Anterior cingulate cortex (tissue), 58 donors: ENCODE measurements around the gene SLC22A14.
"Not testable (repeated sequence)": the region's sequence is repeated elsewhere in the genome, so short reads cannot be mapped to it uniquely, and the experiment has no call there.

ENCODE experiments used
- DNase-seq, 58 donors: peaks; one replicate each; lab custom pipeline; 2025; lab: John Stamatoyannopoulos, UW

Gene SLC22A14, protein sequence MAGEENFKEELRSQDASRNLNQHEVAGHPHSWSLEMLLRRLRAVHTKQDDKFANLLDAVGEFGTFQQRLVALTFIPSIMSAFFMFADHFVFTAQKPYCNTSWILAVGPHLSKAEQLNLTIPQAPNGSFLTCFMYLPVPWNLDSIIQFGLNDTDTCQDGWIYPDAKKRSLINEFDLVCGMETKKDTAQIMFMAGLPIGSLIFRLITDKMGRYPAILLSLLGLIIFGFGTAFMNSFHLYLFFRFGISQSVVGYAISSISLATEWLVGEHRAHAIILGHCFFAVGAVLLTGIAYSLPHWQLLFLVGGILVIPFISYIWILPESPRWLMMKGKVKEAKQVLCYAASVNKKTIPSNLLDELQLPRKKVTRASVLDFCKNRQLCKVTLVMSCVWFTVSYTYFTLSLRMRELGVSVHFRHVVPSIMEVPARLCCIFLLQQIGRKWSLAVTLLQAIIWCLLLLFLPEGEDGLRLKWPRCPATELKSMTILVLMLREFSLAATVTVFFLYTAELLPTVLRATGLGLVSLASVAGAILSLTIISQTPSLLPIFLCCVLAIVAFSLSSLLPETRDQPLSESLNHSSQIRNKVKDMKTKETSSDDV

DNA sequence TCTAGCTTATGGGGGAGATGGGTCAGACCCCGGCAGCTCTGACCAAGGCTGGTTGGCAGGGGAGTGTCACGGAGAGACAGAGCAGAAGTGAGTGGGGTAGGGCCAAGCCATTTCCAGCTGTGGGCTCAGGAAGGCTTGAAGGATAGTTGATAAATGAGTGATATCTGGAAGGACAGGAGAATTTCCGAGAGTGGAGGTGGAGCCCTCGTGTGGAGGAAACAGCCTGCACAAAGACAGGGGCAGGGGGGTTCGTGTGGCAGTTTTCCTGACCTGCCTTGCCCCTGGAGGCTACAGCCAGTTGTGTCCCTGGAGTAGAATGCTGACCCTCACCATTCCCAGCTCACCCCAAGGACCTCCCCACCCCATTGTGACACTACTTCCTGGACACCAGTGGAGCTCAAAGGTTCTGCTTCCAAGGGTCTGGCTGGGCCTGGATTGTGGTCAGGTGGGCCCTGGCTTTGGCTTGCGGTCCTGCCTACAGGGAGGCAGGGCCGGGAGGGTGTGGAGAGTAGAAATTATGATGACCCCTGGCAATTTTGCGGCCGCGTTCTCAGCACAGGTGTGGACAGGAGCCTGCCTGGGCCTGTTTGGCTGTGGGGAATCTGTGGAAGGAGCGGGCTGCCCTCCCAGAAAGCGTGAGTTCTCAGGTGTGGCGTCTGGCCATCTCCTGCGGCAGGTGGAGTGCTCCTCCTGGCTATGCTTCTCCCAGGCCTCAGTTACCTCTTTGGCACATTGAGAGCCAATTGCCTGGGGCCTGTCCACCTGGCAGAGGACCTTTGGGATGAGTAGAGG is at the start of gene SLC22A14:
Gene SLC22A14, plus strand, starts transcription at position 400 of the 792 bp plus-strand sequence. CDS start 23,733 bp downstream, outside the sequence.
- DNase-seq = no peak

DNA sequence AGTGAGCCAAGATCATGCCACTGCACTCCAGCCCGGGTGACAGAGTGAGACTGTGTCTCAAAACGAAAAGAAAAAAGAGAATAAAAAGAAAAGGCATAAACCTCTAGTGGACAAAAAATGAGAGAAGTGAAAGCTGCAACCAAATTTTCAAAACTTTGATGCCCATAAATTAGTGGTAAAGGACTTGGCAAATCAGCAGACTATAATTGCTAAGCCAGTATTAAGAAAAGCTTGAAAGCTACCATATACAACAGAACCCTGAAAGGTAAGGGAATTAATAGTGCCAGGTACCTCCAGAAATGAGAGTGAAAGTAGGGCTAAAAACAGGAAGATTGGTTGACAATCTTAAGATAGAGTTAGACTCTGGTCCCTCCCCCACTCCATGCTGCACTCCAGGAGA is 49.4 kb upstream of the SLC22A14 start:
- no peak for DNase-seq

DNA sequence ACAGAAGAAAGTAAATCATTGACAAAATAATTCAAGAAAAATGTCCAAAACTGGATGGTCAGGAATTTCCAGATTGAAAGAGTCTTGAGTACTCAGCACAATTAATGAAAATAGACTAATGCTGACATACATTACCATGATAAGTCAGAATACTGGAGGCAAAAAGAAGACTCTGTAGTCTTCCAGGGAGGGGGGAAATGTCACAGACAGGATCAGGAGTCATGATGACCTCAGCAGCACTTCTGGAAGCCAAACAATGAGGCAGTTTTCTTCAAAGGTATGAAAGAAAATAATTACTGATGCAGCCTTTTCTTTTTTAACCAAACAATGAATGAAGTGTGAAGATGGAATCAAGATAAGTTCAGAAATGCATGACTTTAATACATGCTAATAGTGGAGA is 46.6 kb upstream of the SLC22A14 start:
- no peak for DNase-seq

DNA sequence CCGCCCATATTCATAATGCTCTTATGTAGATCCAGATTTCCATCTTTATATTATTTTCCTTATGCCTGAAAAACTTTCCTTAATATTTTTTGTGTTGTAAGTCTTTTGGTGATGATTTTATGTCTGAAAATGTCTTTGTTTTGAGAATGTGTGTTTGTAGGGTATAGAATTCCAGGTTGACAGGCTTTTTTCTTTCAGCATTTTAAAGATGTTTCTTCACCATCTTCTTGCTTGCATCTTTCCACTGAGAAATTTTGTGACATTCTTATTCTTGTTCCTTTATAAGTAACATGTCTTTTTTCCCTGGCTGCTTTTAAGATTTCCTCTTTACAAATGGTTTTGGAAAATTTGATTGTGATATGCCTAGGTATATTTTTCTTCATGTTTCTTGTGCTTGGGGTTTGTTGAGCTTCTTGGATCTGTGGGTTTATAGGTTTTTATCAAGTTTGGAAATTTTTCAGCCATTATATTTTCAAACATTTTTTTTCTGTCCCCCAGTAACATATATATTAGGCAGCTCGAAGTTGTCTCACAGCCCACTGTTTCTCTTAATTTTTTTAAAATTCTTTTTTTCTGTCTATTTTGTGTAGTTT is 43.6 kb upstream of the SLC22A14 start:
- DNase-seq = no peak

DNA sequence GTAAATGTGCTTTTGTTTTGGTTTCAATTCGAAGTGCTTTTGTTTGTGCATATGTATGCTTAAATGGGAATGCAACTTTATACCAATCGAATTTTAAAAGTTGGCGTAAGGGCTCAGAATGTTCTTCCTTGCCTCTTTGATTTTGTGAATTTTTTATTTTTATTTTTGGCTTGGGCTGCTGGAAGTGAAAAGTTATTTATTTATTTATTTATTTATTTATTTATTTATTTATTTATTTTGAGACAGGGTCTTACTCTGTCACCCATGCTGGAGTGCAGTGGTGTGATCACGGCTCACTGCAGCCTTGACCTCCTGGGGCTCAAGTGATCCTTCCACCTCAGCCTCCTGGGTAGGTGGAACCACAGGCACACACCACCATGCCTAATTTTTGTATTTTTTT is 39.3 kb upstream of the SLC22A14 start:
- DNase-seq = not testable (repeated sequence)

DNA sequence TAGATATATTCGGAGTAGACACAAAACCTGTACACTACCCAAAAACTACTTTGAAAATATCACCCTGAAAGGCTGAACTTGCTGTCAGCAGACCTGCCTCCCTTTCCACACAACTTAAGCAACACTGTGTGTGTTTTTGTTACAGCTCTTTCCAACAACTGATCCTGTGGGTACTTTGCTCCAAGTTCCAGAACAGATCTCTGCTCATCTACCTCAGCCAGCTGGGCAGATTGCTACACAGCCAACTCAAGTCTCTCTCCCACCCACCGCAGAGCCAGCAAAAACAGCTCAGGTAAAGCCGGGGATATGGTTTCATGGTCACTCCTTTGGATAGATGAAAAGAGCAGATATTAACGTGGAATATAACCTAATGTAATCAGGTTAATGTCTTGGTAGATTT is 36.2 kb upstream of the SLC22A14 start:
- no peak for DNase-seq

DNA sequence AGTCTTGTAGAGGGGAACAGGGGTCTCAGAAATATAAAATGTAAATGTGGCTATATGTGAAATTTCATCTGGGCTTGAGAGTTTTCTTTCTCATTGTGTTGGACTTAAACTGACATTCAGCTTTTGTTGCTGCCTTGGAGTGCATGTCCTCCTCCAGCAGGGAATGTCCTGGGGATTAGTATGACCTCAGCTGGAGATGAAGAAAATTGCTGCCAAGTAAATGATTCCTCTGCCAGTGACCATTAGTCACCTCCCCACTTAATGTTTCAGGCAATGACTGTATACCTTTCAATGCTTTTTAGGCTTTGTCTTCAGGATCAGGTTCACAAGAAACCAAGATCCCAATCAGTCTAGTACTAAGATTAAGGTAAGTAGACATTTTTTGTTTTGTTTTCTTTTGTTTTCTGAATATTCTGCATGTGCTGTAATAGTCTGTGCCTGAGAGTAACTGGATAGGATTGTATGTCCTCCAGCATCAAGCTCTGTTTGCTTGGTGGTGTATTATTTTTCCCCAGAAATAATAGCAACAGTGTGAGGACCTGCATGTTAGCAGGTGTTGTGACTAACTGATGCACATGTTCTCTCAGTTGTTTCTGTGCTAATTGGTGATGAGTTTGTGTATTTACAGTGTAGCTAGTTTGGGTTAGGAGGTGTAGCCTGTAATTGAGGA is 34.6 kb upstream of the SLC22A14 start:
- no peak for DNase-seq

DNA sequence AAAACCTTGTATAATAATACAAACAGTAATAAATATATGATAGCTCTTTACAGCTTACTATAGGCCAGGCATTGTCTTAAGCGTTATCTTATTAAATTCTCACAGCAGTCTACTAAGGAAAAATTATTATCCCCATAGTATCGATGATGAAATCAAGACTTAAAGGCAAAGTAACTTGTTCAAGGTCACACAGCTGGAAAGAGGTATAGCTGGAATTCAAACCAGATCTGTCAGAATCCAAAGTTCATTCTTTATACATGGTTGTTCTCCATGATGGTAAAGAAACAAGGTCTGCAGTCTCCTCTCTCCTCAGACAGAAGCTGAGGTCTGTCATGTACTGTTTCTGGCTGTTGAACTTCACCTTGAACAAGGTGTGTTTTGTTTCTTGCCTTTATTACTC is 31.9 kb upstream of the SLC22A14 start:
- no peak for DNase-seq

DNA sequence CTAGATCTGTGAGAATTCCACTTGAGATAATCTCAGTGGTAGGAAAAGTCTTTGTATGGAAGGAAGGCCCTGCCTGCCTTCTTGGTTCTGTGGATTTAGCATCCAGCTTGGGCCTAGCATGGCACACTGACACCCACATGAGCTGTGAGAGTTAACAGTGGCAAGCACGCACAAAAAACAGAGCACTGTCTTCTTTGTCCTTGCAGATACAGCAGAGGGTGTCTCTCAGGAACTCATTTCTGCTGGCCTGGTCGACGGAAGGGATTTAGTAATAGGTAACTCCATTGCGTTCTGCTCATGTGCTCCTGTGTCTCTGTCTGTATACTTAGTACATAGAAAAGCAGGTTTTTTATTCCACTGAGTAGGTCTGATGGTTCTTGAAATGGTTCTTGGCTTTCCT is 30.9 kb upstream of the SLC22A14 start:
- DNase-seq = no peak

DNA sequence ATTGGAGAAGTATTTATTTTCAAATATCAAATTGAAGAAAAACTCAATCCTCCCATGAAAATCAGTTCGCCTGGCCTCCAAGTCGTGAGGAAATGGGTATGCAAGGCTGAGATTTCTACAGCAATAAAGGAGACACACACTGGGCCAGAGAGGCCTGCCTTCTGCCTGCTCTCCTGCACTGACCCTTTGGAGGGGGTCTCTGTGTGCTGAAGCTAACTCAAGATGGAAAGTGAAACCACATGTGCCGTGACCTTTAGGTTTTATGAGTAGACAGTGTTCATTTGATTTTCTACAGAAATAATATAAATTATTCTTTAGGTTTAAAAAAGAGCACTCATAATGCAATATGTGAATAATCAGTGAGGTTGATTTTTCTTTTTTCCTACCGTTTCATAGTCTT is 28.4 kb upstream of the SLC22A14 start:
- DNase-seq = no peak

DNA sequence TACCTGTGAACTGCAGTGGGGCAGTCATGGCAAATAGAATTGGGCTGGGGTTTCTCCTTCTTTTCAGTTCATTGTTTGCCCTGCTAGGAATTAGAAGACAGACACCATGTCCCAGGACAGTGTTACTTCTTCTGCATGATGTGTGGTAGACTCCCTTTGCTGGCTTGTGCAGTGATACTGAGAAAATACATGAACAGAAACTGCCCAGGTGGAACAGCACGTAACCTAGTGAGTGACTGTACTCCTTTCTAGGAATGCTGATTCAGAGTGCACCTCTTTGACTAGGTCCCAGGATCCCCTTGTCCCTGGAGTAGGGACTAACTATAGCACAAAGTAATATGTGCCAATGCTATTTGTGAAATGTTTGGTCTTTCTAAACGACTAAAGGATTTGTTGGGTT is 27.2 kb upstream of the SLC22A14 start:
- DNase-seq = no peak

DNA sequence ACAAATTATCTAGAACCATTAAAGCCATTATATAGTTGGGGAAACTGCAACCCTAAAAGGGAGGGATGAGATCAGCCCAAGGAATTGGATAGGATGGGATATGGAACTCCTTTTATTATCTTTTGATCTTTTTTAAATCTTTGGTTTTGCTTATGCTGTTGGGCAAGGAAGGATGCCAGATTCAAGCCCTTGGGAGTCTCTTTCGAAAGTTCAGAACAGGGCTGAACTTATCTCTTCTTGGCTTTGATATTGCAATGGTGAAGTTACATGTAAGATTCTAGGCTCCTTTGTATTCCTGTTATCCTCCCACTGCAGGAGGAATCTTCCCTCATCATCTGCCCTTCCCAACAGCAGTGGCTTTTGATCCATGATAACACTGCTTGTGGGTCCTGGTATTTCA is 26.5 kb upstream of the SLC22A14 start:
- DNase-seq = no peak

DNA sequence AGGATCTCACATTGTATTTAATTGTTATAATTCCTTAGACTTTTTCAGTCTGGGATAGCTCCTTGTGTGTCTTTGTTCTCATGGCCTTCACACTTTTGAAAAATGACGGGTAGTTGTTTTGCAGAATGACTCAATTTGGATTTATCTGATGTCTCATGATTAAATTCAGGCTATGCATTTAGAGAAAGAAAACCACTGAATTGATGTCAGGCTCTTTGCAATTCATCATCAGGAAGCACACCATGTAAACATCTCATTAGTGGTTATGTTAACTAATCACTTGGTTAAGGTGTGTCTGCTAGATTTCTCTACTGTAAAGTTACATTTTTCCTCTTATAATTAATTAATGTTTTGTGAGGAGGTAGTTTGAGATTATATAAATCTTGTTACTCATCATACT is 24.5 kb upstream of the SLC22A14 start:
- DNase-seq = no peak

DNA sequence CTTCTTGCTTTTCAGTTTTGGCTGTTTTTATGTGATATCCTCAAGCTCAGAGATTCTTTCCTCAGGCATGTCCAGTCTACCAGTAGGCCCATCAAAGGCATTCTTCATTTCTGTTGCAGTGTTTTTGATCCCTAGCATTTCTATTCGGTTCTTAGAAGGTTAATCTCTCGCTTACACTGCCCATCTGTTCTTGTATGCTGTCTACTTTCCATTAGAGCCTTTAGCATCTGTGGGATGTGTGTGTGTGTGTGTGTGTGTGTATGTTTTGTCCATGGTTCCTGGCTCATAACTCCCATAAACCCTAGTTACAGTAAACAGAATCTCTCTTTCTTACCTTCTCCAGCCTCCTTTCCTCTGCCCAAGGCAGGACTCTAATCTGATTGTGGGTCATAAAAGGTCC is 21.6 kb upstream of the SLC22A14 start:
- no peak for DNase-seq

DNA sequence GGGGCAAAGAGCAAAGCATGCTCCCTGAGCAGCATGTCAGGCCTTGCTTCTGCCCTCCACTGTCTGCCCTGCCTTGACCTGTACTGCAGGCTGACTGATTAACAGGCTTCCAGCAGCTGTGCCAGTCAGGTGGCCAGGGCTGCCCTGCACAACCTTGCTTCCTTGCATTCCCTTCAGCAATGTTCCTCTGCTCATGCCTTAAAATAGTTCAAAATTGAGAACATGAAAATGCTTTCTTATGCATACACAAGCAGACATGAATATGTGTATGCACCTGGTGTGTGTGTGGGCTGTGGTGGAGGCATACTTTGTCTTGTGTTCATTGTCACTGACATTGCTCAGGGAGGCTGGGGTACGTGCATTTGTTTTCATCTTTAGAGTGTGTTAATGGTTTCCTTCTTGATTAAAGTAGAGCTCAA is 17.7 kb upstream of the SLC22A14 start:
- no peak for DNase-seq

DNA sequence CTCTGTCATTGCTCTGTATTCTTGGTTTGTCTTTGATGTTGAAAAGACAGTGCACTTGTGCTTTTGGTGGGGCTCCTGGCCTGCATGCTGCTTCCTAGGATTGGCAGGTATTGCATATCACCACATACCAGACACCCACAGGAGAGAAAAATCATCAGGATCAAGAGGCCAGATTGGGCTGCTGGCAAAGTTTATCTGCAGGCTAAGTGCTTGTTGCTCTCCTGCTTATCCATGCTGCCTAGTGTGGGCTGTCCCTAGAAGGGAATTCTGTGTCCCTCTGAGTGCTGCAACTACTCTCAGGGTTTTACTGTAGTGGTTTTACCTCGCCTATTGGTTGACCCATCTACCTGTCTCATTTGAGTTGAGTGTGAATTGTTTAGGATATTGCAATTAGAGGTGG is 17.3 kb upstream of the SLC22A14 start:
- no peak for DNase-seq

DNA sequence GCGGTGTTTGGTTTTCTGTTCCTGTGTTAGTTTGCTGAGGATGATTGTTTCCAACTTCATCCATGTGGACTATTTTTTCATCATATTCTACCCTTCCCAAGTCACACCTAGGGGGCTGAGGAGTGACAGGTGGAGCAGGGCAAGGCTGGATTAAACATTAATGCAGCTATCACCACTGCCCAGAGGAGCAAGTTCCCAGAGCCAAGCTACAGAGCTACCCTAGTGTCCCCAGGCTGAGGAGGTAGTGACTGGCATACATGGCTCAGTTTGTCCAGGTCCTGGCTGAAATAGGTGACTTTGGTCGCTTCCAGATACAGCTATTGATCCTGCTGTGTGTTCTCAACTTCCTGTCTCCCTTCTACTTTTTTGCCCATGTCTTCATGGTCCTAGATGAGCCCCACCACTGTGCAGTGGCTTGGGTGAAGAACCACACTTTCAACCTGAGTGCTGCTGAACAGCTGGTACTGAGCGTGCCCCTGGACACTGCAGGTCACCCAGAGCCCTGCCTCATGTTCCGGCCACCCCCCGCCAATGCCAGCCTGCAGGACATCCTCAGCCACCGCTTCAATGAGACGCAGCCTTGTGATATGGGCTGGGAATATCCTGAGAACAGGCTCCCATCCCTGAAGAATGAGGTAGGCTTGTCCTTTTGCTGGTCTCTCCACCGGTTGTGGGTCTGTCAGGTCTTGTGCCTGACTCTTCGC is 16.3 kb upstream of the SLC22A14 start, which contains the start of gene SLC22A13:
Gene SLC22A13, plus strand, starts transcription at position 209 of the 704 bp plus-strand sequence. Its CDS starts 49 bp downstream, at position 258.
- no peak for DNase-seq

DNA sequence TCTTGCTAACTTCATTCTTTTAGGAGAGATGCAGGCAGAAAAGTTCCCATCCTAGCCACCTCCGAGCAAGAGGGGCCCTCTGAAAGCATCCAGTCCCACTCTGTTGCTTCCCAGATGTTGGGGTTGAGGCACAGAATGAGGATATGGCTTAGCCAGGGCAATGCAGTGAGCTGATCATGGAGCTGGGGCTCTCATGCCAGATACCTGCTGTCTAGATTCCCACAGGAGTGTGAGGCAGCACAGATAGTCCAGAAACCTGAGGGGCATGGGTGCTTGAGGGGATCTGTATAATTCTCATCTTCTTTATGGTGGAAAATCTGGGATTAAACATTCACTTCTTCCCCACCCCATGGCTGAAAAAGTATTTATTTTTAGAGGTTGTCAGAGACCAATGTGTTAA is 15.3 kb upstream of the SLC22A14 start:
- no peak for DNase-seq

DNA sequence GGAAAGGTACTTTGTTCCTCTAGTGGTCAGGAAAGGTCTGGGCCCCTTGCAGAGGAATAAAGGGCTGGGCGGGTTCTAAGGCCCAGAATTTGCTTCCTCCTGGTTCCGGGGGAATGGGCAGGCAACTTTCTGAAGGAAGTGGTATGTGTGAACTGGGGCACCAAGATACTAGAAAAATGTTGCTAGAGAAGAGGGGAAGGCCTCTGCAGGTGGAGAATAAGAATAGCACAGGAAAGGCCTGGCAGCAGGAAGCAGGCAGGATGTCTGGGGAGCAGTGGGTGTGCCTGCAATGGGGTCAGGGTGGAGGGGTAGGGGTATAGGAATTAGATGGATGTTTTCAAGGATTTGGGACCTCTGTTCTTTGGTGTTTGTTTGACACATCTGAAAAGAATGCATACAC is 14.4 kb upstream of the SLC22A14 start:
- no peak for DNase-seq

DNA sequence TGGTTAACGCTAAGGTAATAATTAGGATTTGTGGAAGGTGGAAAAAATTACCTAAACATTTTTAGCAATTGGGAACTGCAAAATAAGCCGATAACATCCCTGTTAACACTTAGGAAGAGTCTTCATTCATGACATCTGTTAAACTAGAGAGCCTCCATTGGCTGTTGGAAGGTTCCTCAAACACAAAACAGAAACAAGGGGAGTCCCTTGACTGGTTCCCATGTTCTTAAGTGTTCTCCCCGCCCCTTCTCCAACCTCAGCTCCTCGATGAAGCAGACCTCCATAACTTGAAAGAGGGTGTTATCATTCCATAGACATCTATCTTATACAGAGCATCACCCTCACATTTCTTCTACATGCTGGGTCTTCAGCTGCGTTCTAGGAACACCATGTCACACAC is 14.0 kb upstream of the SLC22A14 start:
- DNase-seq = no peak
